HG02970 (cell line): Measurements from ENCODE around the gene PER1.

Experiments used
- ATAC-seq: cut with Tn5 transposase; IDR thresholded peaks from one replicate; pipeline ENCODE4 v1.9.1; 2021; ENCODE audit warnings: mild to moderate bottlenecking, moderate library complexity, moderate number of reproducible peaks; ENCODE audit not compliant: unreplicated experiment, low FRiP score

PER1 gene

DNA sequence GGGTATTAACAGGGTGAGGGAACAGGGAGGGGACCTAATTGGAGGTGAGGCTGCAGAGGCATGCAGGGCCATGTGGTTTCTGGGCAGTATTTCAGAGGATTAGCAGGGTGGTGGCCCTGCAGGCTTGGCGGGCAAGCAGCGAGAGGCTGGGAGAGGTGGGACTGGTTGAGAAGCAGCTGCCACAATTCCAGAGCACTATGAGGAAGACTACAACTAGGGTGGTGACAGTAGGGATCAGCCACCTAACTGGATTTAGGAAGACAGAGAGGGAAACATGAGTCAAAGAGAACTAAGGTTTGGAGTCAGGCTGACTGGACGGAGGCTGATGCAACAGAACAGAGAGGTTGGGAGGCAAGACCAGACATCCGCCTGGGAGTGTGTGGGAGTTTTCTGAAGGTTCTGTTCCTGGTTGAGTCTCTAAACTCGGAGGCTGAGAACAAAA, 46.2 kb downstream of the PER1 start:
- ATAC-seq: no peak

DNA sequence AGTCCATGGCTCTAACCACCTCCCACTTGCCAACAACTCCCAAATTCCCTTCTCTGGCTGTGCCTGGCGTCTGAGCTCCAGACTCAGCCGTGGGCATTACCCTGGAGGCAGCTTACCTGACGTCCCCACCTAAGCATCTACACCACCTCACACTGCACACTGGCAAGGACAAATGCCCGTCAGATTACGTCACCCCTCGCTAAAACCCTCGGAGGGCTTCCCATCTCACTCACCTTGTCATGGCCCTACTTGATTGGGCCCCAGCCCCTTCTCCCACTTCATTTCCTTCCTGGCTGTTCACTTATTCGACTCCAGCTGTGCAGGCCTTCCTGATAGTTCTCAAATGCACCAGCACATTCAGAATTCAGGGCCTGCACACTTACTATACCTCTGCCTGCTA, 47.3 kb downstream of the PER1 start:
- no peak for ATAC-seq

DNA sequence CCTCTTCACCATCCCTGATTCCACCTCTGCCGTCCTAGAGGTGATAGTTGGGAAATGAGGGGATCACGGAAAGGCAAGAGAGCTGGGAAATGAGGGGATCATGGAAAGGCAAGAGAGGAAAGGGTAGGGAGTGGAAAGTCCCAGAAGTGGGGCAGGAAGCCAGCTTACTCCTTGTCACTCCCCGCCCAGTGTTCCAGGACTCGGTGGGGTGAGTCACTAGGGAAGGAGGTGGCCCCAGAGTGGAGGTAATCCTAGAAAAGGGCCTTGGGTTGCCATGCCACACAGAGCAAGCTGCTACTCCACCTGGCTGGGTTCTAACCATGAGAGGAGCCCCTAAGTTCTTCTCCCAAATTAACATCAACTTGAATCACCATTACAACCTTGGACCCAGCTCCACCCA, 48.7 kb downstream of the PER1 start:
- no peak for ATAC-seq

DNA sequence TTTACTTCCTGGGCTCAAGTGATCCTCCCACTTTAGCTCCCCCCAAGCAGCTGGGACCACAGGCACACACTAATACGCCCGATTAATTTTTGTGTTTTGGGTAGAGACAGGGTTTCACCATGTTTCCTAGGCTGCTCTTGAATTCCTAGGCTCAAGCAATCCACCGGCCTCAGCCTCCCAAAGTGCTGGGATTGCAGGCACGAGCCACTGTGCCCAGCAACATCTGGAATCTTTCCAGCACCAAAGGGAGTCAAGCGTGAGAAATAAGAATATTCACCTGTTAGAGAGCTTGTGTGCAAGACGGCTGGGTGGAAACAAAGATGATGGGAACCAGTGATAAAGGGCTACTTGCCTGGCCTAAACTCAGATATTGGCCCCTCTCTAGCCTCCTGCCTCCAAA, 50.5 kb downstream of the PER1 start:
- ATAC-seq: no peak

DNA sequence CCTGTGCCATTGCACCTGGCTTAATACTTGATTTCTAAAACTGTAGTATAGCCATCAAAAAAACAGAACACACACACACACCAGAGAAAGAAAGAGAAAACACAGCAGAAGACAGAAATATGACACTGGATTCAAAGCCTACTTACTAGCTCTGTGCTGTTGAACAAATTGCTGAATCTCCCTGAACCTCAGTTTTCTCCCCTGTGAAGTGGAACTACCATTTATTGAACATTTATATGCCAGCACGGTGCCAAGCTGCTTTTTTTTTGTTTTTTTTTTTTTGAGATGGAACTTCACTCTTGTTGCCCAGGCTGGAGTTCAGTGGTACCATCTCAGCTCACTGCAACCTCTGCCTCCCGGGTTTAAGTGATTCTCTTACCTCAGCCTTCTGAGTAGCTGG, 51.4 kb downstream of the PER1 start:
- no peak for ATAC-seq

DNA sequence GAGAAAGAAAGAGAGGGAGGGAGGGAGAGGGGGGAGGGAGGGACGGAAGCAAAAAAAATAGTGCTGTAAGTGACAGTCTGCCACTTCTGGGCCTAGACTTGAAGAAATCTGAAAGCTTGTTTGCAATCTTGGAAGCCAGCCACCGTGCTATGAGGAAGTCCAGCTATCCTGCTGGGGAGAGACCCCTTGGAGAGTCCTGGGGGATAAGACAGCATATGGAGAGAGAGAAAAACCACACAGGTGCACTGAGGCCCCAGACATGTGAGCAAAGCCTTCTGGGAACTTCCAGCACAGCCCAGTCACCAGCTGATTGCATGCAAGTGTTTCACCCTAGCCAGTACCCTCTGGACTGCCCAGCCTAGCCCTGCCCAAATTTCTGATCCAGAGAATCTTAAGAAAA, 52.1 kb downstream of the PER1 start:
- ATAC-seq: no peak

DNA sequence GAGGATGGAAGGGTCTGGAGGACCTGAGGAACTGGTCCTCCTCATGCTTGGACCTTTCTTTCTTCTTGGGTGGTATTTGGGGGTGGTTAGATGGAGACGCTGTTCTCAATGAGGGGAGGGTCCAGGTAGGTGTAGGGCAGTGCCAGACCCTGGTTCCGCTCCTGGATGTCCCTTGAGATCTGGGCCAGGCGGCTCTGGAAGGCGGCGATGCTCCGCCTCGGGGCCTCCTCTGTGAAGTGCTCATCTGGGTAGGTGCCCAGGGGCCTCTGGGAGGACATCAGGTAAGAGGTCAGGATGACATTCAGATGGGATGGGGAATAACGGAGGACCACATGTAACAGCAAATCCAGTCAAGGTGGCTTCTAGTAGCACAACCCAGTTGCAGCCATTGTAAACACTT, 55.7 kb downstream of the PER1 start:
- ATAC-seq: no peak

DNA sequence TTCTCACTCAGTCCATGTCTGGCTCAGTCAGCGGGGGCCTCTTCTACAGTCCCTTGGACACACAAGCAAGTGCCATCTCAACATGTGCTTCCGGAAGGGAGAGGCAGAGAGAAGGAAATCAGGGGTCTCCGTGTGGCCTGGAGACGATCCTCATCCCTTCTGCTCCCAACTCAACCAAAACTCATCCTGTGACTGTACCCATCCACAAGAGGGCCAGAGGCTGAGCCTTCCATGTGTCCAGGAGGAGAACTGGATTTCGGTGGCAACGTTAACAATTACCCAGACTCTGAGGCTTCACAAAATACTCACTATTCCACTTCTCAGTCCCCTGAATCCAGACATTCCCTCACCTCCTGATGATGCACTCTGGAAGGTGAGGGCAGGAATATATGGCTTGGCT, 56.8 kb downstream of the PER1 start:
- no peak for ATAC-seq

DNA sequence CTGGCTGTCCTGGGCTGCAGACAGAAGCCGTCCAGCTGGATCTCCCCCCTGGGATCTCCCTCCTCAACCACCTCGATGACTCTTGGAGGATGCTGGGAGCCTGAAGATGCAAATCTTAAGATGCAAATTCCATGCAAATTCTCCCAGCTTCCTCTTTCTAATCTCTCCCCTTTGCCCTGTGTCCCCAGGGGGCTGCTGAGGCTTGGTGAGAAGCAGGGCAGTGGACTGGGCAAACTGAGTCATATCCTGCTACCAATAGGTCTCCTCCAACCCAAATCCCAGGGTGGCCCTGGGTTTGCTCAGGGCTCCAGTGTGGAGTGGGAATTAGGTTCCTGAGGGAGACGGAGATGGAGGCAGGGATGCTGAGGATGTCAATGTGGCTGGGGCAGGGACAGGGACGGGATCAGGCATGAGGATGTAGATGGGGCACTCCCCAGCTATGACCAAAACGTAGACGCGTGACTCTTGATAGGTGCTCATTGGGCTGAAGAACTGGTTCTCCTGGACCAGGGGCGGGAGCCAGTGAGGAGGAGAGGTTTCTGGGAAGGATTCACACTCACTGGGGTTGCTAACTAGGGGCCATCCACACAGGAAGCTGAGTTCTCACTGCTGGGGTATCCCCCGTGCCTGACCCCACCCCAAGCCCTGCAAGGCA, 61.0 kb downstream of the PER1 start:
- peak; percentile 65 for ATAC-seq
